HG02870 (cell line): ENCODE results near the gene GPSM3.
"Not testable (repeated sequence)": the region's sequence is repeated elsewhere in the genome, so short reads cannot be mapped to it uniquely, and the experiment has no call there.

Source experiments
- ATAC-seq: cut with Tn5 transposase; IDR thresholded peaks from one replicate; pipeline ENCODE4 v1.9.1; 2021; ENCODE audit warnings: mild to moderate bottlenecking, moderate library complexity; ENCODE audit not compliant: unreplicated experiment

The GPSM3 gene

DNA sequence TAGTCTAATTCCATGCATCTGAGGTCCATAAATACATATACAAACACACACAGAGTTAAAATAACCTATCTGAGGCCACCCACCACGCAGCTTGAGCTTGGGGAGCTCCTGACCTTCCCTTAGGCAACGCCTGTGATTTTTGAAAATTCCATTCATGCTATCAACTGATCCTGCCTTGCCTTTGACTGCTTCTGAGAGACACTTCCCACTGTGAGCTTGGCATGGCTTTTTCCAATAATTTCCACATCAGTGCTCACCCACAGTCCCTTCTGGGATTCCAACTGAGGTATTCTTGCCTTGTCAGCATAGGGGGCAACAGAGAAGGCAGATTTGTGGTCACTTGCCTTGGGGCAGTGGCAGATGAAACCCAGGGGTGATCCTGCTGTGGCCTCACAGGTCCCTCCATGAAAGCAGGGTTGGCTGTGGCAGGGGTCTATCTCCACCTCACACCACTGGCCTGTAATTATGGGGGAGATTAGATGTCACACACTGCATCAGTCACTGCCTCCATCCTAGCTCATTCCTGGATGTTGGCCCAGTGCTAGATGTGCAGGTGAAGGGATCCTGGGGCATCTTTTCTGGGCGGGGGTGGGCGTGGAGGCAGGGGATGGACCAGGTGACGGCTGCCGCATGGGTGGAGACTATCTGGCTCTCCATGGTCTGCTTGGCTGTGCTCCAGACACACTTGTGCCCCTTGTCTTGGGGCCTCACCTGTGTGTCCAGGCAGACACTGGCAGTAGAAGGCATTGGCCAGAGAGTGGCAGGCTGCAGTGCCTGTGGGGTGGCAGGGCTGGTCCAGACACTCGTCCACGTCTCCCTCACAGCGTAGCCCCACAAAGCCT is 11.2 kb upstream of the GPSM3 start:
- no peak for ATAC-seq

DNA sequence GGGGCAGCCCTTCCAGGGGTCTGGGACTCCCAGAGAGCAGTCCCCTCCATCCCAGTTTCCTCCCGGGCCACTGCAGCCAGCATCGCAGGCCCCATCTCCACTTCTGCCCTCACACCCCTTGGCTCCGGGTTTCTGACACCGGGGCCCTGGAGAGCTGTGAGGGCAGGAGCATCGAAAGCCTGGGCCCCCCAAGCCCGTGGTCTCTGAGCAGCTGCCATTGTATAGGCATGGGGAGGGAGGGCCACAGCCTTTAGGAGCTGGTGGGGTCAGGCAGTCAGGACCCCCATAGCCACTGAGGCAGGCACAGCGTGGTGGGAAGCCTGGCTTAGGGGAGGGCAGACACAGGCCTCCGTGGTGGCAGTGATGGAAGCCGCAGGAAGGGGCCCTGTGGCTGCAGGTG is 9.7 kb upstream of the GPSM3 start:
- no peak for ATAC-seq

DNA sequence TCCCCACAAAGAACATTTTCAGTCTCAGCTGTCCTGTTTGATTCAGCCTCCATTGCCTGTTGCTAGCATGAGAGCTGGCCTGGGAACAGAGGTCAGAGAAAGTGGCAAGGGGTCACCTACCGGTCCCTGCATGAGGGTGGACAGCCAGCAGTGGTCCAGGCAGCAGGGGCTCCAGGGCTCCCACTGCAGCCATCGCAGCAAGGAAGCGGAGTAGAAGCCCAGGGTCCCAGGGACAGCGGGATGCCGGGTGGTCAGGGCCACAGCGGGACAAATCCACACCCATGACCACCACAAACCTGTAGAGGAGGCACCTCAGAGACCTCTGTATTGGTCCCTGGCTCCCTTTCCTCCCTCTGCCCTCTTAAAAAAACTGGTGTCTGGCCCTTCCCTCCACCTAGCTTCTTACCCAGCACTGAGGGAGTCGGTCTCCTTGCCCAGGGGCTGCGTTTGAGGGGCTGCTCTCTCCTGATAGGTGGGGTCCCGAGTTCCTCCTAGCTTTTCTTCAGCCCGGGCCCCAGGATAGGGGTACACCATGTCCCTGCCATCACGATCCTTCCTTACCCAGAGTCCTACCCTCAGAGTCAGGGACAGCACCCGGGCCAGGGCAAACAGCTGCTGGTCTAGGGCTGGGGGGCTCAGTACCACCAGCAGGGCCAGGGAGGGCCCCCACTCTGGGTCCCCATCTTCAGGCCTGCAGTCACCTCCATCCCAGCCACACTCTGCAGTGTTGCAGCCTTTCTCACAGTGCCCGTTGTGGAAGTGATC is 8.4 kb upstream of the GPSM3 start:
- no peak for ATAC-seq

DNA sequence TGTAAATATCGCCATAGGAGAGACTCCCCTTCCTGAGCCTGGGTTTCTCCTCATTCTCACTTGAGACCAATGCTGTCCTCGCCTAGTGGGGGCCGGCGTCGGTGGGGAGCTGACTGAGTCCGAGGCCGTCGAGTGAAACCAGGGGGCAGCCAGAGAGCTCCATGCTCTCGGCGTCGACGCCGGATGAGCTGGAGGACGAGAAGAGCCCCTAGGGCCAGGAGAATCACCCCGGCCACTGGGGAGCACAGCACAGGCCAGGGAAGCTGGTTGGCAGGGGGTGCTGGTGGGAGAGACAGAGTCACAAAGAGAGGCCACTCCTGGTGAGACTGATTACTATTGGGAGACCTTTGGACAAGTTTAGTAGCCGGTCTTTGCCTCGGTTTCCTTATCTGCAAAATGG is 6.4 kb upstream of the GPSM3 start:
- no peak for ATAC-seq

DNA sequence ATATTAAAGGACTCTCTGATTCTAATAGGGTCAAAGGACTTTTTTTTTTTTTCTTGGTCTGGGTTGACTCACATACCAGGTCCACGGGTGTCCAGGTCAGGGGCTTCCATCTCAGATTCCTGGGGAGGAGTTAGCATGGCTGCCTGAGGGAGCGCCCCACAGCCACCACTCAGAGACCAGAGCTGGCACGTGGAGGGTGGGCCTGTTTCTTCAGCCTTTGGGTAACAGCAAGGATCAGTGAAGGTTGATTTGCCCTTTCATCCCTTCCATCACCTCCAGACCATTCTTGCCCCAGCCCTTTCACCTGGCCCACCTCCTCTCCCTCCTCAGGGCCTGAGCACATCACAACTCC is 5.9 kb upstream of the GPSM3 start:
- ATAC-seq, result no peak

DNA sequence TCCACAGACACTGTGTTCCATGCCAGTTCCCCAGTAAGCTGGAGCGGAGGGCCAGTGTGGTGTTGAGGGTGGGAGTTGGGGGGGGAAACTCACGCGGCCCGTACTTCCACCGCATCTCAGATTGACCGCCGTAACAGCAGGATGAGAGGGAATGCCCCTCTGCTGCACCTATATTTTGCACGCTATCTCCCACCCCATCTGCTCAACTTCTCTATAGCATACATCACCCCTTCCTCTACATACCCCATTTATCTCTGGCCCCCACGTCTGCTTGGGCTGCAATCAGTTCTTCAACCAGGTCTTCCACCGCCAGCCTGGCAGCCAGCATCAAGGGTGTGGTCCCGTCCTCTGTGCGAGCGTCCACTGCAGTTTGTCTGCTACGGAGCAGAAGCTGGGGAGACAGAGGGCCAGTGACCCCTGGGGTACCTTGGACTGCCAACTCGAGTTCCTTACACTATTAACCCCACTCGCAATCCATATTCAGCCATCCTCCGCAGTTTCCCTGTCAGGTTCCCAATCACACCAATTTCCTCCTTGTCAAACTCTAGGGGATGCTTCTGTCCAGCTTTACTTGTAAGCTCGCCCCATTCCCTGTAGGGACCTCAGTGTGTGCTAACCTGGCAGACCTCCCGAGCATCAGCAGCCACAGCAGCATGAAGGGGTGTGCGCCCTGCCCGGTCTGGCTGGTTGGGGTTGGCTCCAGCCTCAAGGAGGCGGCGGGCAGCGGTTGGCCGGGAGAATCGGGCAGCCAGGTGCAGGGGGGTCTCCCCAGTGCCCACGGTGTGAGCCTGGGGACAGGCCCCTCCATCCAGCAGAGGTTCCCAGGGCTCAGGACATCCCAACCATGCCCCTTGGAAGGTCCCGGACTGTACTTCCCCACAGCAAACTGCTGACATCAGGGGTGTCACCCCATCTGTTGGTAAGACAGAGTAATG is 4.5 kb upstream of the GPSM3 start:
- no peak for ATAC-seq

DNA sequence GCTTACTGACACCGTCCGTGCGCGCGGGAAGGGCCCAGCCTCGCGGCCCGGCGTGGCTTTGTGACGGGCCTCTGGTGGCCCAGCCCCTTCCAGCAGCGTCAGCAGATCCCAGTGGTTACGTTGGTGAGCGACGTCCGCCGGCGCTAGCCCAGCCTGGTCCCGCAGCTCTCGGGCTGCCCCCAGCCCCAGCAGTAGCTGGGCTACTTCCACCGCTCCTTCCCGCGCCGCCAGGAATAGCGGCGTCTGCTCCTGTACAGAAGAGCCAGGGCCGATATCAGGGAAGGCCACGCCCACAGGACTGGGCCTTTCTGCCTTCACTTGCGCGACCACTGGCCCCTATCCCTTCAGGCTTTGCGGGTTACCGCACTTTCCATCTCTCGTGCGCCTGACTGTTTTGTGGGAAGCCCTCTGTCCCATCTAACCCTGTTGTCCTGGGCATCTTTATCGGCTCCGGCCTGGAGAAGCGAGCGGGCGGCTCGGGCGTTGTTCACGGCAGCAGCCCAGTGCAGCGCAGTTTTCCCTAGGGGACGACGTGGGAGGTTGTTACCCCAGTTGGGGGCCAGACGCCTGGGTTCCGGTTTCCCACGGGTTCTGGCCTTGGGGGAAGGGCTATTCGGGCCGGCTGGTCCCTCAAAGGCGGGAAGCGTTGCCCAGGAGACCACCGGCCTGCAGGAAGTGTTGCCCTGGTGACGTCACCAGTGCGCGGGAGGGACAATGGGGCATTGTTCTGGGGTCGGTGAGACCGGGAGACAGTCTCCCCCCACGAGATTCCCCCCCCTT is 3.6 kb upstream of the GPSM3 start:
- ATAC-seq, result peak; percentile 71

DNA sequence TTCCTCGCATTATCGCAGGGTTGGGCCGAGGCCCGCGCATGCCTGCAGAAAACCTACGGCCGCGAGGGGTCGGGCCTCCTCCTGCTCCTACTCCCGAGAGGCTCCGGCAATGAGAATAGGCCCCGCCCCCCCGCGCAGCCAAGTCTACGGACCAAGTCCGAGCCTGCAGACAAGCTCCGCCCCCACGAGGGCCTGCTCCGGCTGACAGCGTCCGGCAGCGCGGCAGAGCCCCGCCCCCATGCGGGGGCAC is 3.1 kb upstream of the GPSM3 start:
- ATAC-seq, result peak; percentile 78

DNA sequence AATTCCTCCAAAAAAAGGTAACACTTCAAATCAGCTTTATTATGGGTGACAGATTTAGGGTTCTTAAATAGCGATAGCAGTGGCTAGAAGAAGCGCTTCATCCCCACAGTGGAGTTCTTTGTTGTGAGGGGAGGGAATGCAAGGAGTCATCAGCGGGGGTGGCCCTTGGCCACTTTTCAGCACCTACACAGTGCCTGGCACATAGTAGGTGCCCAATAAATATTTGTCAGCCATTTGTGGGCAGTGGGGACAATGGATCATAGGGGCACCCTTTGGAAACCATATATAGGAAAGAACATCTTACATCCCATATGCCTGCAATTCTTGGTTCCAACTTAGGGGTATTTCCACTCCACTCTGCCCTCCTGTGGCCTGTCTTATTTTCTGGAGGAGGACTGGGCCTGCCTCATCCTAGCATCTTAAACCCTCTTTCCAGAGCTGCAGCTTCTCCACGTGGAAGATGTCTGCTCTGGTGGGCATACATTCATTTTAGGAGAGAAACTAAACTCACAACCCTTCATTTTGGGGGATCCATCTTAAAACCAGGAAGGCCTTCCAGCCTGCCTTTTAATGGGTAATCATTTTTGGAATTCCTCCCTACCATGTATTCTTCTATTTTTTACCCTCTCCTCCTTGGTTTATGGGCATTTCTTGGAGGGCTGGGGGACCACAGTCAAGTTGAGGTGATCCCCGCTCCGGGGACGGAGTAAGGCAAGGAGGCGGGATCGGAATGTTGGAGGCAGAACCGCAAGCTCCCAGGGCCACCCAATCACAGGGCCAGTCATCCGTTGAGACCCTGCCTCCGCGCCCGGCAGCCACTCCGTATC is 2.6 kb upstream of the GPSM3 start:
- ATAC-seq, result no peak

DNA sequence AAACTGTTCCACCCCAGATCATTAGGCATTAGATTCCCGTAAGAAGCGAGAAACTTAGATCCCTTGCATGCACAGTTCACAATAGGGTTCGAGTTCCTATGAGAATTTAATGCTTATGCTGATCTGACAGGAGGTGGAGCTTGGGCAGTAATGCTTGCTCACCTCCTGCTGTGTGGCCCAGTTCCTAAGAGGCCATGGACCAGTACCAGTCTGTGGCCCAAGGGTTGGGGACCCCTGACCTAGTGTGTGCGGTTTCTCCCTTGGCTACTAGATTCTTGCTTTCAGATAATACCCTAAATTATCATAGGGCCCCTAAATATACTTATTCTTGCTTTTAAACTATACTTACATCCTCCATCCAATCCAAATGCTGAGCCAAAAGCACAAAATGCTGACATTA is 1.9 kb upstream of the GPSM3 start:
- ATAC-seq, result no peak

DNA sequence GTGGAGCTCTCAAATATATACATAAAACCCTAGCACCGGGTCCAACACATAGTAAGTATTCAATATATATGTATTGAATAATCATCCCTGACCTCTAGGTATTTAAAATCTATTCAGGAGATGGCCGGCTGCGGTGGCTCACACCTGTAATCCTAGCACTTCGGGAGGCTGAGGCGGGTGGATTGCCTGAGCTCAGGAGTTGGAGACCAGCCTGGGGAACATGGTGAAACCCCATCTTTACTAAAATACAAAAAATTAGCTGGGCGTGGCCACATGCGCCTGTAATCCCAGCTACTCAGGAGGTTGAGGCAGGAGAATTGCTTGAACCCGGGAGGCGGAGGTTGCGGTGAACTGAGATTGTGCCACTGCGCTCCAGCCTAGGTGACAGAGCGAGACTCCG is 653 bp upstream of the GPSM3 start:
- not testable (repeated sequence) for ATAC-seq

DNA sequence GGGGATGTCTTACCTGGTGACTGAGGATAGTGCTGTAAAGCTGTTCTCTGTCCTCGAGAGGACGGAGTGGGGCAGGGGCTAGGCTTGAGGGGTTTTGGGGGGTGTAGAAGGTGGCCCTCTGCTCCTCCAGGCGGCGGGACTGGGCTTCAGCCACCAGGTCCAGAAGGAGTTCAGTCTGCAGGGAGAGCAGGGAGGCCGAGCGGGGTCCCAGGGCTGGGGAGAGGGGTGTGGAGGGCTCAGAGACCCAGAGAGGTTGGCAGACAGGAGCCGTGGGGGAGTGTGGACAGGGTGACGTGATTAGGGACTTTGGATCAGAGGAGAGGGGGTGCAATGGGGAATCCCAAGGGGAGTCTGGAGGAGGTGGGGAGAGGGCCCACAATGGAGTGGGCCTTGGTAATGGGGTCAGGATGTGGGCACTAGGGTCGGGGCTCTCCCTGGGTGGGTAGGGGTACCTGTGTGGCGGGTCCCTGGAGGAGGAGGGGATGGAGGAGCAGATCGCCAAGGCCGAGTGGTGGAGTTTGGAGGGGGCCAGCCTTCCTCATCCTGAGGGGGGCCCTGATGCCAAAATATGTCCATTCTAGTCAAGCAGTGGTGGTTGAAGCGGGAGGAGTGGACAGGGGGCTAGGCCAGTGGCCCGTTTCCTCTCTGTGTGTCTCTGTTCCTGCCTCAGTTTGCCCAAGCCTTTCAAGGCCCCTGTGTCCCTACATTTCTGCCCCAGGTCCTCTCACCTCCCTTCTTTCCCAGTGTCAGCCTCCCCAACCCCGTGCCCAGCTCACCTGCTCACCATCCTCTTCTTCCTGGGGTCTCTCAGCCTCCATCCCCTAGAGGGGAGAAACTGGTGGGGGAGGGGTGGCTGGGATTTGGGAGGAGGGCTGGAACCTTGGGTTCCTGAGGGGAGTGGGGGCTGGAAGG is 491 bp downstream of the GPSM3 start:
- ATAC-seq, result no peak

DNA sequence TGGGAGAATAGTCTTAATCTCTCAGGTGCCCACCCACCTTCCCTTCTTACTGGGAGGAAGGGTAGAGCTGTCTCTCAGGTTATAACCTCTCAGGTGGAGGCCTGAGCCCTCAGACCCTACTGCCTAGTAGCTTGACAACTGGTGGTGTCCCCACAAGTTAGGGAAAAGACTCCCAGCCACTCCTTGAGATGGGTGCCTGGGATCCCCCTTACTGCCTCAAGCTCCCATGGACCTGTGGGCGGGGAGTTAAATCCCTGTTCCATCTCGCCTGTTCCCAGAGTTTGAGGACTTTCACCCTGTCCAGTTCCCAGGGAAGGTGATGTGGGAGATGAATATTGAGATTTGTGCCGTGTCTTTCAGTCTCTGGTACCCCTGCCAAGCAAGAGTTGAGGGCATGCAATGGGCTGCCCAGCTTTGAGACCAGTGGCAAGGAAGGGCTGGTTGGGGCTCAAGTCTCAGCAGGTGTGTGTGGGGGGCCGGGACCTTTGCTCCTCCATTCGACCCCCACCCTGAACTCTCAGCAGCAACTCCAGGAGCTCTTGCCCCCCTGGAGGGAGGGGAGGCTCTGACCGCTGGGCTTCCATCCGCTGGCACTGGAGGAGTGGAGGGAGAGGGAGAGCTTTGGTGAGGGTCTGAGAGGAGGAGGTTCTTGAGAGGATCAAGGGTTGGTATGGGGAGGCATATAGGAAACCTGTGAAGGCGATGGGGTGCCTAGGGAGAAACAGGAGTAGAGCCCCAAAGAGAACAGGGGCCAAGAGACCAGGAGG is 1.3 kb downstream of the GPSM3 start:
- no peak for ATAC-seq

DNA sequence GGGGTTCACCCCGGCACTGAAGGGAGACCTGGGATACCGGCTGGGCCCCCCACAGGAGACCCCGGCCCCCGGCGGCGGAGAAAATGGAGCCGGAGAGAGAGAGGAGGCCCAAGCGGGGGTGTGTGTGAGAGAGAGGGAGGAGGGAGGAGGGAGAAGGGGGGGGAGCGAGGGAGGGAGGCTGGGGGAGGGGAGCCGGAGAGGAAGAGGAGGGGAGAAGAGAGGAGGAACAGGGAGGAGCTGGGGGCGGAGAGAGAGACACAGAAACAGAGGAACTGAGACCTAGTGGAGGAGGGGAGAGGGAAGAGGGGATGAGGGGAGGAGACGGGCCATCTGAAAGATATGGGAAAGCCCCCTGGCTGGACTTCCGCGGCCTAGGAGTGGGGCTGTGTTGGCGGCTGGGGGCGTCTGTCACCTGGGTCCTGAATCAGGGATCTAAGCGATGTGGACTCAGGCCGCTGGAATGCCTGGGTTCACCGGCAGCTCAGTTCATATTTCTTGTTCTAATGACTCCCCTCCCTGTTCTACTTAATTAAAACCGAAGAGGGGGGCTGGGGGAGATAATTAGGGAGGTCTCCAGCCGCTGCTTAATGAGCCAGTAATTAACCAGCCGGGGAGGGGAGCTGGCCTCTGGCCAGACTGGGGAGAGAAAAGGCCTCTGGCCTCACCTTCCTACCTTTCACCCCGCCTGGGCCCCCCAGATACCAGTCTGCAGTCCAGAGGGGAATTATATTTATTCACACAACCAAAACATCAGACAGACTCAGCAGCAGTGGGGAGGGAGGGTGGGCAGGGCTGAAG is 2.2 kb downstream of the GPSM3 start, which contains the start of gene PBX2:
TSS of gene PBX2 (minus strand) at position 149 of the 798 bp plus-strand sequence. CDS start 287 bp downstream, outside the sequence.
- ATAC-seq, result peak; percentile 64

DNA sequence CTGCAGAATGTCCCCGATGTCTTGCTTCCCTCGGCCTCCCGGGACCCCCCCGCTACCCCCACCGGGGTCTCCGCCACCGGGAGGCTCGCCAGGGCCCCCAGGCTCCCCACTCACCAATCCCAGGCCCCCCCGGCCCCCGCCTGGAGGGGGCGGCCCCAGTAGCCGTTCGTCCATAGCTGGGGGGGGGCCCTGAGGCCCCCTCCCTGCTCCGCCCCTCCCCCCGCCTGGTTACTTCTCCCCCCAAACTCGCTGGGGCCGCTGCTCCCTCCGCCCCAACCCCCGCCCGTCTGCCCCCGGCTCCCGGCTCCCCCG is 2.7 kb downstream of the GPSM3 start:
- no peak for ATAC-seq

DNA sequence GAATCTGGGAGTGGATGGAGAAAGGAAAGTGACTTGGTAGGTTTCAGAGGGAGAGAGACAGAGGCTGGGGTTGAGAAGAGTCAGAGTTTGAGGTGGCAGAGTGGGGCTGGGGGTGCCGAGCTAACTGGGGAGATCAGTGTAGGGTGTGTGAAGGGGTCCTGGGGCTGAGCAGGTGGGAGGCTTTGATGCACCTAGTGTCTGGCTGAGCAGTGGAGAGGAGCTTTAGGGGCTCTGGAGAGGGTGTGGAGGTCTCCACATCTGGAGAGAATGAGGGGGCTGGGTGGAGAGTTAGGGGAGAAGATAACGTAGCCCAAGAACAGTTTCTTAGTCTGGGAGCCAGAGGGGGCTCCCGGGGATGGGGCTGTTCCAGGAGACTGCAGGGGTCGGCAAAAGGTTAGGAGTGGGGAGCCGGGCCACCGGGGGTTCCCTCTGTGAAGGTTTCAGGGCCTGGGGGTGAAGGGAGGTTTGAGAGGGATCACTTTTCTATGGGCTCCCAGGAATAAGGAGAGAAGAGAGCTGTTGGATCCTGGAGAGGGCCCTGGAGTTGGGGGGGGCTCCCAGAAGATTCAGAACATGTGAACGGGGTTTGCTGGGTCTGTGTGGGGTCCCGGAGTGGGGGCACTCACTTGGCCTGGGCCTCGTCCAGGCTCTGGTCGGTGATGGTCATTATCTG is 3.2 kb downstream of the GPSM3 start:
- no peak for ATAC-seq
